ENCODE data around the gene ERICH3. TPM values are rescaled to one million over a fixed set of nuclear protein-coding genes. Genes with fewer than 3 reads are reported as not detected.

ERICH3 gene
- total RNA-seq, 2 experiments from 2014 or later = not detected

DNA sequence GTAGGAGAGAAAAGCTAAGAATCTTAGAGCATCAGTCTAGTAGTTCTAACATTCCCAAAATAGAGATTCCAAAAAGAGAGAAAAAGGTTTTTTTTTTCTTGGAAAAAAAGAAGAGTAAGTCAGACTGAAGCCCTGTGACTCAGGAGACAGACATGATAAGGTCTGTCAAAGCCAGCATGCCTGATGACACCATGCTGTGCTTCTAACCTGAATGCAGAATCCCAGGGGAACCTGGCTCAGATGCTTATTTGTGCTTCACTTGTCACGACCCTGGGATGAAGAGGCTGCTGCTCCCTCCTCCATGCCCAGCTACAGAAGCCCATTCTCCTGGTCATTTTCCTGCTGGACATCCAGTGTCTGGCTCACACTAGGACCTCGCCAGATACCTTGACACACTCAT is 44.3 kb downstream of the ERICH3 start:
- no peak overlapping the region for H3K27ac Mint-ChIP-seq
- no peaks in the 10 kb centered on the region for H3K36me3 Mint-ChIP-seq
- DNase-seq = no peak
- no peak overlapping the region for H3K4me3 Mint-ChIP-seq
- H3K4me1 Mint-ChIP-seq = no peaks in the 10 kb centered on the region
- no peaks in the 10 kb centered on the region for H3K9me3 Mint-ChIP-seq
- no peaks in the 10 kb centered on the region for H3K27me3 Mint-ChIP-seq

DNA sequence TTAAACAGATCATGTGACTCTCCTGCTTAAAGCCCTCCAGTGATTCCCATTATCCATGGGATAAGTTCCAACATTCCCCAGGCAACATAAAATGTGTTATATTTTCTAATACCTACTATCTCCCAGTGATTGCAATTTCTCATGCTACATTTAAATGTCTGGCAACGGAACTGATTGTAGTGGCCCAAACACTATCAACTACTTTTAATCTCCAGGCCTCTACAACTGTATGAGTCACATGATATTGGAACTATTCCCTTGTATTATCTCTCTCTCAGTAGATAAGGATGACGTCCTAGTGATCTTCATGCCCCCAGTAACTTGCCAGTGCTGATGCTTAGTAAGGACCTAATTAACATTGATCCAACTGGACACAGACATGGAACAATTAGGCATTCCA is 49.9 kb downstream of the ERICH3 start:
- Mint-ChIP-seq H3K27ac (no peak overlapping the region), H3K4me1 (no peaks in the 10 kb centered on the region), H3K27me3 (no peaks in the 10 kb centered on the region), H3K9me3 (no peaks in the 10 kb centered on the region), H3K36me3 (no peaks in the 10 kb centered on the region), H3K4me3 (no peak overlapping the region)
- no peak for DNase-seq

DNA sequence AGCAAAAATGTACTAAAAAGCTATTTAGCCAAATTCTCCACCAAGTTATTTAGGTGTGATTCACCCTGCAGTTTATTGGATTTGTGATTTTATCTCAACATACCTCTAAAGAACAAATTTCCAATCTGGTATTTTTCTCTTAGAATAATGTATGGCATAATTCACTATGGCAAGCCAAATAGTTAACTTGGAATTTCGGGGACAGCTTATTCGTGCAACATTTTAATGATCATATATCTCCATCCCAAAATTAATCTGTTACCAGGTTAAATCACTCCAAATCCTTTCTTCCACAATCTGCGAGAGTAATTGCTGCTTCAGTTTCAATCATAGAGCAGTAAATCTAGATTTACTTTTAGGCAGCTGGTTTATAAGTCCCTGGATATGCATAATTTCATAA is 53.4 kb downstream of the ERICH3 start:
- no peak for DNase-seq
- no peaks in the 10 kb centered on the region for H3K9me3 Mint-ChIP-seq
- H3K27ac Mint-ChIP-seq = no peak overlapping the region
- no peaks in the 10 kb centered on the region for H3K36me3 Mint-ChIP-seq
- no peaks in the 10 kb centered on the region for H3K4me1 Mint-ChIP-seq
- no peaks in the 10 kb centered on the region for H3K27me3 Mint-ChIP-seq
- H3K4me3 Mint-ChIP-seq = no peak overlapping the region

DNA sequence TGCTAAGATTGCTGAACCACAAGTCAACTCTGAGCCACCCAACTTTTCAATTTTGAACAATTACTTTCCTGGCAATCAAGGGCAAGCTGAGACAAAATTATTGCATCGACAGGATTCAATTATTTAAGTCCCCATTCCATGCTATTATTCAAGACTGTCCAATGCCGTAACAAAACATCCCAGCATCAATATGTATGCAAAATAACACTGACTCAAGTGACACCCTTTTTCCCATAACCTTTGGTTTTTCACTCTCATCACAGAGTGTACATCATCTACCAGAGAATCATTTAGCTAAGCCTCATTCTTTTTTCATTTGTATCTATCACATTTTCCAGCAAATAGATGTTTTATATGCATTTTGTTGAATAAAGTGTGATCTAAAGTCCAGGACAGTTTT is 54.6 kb downstream of the ERICH3 start:
- Mint-ChIP-seq H3K9me3 (no peaks in the 10 kb centered on the region), H3K27ac (no peak overlapping the region), H3K4me3 (no peak overlapping the region), H3K4me1 (no peaks in the 10 kb centered on the region), H3K36me3 (no peaks in the 10 kb centered on the region), H3K27me3 (peaks cover 4% of the 10 kb centered on the region)
- no peak for DNase-seq

DNA sequence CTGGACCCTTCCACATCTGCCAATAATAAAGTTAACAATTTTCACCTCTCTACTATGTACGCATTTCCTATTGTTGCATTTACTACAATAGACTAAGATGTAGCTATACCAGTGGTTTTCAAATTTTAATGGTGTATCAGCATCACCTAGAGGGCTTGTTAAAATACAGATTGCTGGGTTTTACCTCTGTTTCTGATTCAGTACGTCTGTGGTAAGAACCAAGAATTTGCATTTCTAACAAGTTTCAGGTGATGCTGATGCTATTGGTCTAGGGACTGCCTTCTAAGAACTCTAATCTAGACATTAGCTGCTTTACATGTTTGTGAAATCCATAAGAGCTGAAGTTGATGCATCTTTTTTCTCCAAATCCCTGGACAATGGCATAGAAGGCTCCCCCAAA is 59.7 kb downstream of the ERICH3 start:
- DNase-seq = no peak
- Mint-ChIP-seq H3K27me3 (peaks cover 4% of the 10 kb centered on the region), H3K36me3 (no peaks in the 10 kb centered on the region), H3K27ac (no peak overlapping the region), H3K9me3 (no peaks in the 10 kb centered on the region), H3K4me3 (no peak overlapping the region), H3K4me1 (no peaks in the 10 kb centered on the region)

DNA sequence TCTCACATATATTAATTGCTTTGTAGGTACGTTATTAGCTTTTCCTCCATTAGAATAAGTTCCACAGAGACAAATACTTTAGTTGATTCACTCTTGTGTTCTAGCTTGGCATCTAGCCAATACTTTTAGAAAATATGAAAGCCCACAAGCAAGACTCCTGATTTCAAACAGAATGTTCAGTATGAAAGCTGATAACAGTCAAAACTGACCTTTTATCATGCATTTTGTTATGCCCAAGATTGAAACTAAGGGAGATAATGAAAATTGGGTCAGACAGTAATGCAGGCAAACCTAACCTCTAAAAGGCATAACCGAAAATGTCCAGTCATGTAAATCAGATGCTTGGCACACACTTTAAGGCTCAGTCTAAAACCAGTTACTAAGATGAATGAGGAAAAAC is 61.7 kb downstream of the ERICH3 start:
- Mint-ChIP-seq H3K27ac (no peak overlapping the region), H3K36me3 (no peaks in the 10 kb centered on the region), H3K27me3 (peaks cover 4% of the 10 kb centered on the region), H3K4me3 (no peak overlapping the region), H3K4me1 (no peaks in the 10 kb centered on the region), H3K9me3 (no peaks in the 10 kb centered on the region)
- DNase-seq = no peak

DNA sequence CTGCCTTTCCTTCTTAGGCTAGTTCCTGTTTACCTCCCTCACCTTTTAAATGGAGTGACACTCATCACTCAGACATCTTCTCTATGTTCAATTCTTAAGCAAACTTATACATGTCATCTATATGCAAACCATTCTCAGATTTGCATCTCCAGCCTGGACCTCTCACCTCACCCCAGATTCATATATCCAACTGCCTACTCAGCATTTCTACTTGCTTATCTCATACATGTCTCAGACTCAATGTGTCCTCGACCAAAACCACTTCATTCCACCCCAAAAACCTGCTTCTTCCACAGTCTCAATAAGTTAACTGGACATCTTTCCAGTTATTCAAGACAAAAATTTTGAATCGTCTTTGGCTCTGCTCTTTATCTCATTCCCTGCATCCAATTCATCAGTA is 62.6 kb downstream of the ERICH3 start:
- peaks cover 4% of the 10 kb centered on the region for H3K27me3 Mint-ChIP-seq
- H3K4me3 Mint-ChIP-seq = no peak overlapping the region
- no peaks in the 10 kb centered on the region for H3K4me1 Mint-ChIP-seq
- H3K36me3 Mint-ChIP-seq = no peaks in the 10 kb centered on the region
- no peak overlapping the region for H3K27ac Mint-ChIP-seq
- DNase-seq = no peak
- no peaks in the 10 kb centered on the region for H3K9me3 Mint-ChIP-seq

DNA sequence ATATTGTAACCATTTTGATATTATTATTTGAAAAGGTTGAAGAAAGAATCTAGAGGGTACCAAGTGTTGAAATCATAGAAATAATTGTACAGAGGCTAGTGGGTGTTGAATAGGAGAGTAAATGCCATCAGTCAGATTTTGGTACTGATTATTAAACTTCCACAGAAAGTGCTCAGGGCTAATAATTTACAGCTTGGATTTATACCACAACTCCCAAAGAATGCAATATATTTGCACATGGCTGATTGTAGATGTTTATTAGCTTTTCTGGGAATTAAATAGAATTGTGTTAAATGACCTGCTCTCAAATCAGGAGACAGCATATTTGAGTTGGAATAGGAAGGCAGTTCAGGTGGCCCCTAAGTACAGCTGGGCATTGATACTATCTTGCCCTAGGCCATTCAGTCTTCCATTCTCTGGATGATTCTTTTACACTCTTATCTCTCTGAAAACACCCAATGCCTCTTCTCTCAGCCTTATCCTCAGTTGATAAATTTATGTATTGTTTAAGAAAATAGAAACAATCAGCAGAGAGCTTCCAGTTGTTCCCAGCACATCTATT is 63.7 kb downstream of the ERICH3 start:
- no peaks in the 10 kb centered on the region for H3K36me3 Mint-ChIP-seq
- no peak overlapping the region for H3K27ac Mint-ChIP-seq
- DNase-seq = no peak
- H3K4me3 Mint-ChIP-seq = no peak overlapping the region
- H3K9me3 Mint-ChIP-seq = no peaks in the 10 kb centered on the region
- peaks cover 2% of the 10 kb centered on the region for H3K27me3 Mint-ChIP-seq
- no peaks in the 10 kb centered on the region for H3K4me1 Mint-ChIP-seq

DNA sequence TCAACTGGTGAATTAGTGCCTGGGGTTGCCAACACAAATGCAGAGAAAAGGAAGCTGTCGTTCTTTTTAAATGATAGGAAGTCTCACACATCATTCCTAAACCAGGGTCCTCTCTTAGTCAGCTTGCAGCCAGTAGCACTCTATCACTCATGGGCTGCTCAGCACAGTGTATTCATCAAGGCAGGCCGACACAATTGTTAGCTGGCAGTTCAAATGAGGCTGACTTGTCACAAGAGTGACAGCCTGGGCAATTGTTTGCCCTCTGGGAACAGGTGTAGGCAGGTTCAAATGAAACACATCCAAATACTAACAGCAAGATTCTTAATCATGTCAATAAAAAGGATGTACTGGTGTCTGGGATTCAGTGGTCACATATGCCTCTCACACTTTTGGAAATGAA is 76.9 kb downstream of the ERICH3 start:
- no peak overlapping the region for H3K27ac Mint-ChIP-seq
- no peaks in the 10 kb centered on the region for H3K9me3 Mint-ChIP-seq
- no peaks in the 10 kb centered on the region for H3K4me1 Mint-ChIP-seq
- no peaks in the 10 kb centered on the region for H3K36me3 Mint-ChIP-seq
- H3K27me3 Mint-ChIP-seq = peaks cover 4% of the 10 kb centered on the region
- no peak for DNase-seq
- H3K4me3 Mint-ChIP-seq = no peak overlapping the region

DNA sequence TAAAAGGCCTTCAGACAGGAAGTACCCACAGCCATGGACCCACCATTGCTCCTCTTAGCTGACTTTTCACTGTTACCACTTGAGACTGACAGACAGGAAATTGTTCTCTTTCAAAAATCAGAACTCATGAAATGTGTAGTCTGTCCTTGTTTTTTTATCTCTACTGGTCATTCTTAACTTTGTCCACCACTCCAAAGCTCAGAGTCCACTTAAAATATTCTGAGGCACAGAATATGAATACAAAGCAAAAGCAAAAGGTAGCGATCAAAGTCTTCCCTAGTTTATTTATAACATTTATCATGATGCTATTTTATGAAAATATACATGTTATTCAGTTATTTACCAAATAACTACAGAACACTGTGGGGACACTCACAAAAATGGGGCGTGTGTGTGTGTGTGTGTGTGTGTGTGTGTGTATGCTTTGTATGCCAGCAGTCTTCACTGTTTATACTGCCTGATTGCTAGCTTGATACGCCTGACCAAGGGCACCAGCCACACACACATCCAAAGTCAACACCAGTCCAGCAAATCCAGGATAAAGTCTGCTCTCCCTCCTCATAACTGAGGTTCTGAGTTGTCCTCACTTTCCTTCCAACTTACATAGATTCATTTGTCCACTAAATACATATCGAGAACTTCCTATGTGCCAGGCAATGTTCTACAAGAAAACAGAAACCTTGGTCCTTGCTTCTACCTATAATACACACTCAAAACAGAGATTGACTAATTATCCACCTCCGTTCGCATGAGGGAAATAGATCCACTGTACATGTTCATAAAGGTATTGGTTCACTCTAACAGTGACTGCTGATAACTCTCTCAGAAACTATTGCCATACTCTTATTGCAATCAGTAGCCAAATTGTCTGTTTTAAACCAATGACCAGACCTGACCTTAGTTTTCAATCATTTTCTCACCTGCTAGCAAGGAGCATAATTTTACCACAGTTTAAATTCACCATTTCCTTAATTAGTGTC is 79.4 kb downstream of the ERICH3 start:
- H3K27ac Mint-ChIP-seq = no peak overlapping the region
- peaks cover 4% of the 10 kb centered on the region for H3K27me3 Mint-ChIP-seq
- no peaks in the 10 kb centered on the region for H3K9me3 Mint-ChIP-seq
- H3K4me1 Mint-ChIP-seq = no peaks in the 10 kb centered on the region
- no peak for DNase-seq
- no peak overlapping the region for H3K4me3 Mint-ChIP-seq
- H3K36me3 Mint-ChIP-seq = no peaks in the 10 kb centered on the region

DNA sequence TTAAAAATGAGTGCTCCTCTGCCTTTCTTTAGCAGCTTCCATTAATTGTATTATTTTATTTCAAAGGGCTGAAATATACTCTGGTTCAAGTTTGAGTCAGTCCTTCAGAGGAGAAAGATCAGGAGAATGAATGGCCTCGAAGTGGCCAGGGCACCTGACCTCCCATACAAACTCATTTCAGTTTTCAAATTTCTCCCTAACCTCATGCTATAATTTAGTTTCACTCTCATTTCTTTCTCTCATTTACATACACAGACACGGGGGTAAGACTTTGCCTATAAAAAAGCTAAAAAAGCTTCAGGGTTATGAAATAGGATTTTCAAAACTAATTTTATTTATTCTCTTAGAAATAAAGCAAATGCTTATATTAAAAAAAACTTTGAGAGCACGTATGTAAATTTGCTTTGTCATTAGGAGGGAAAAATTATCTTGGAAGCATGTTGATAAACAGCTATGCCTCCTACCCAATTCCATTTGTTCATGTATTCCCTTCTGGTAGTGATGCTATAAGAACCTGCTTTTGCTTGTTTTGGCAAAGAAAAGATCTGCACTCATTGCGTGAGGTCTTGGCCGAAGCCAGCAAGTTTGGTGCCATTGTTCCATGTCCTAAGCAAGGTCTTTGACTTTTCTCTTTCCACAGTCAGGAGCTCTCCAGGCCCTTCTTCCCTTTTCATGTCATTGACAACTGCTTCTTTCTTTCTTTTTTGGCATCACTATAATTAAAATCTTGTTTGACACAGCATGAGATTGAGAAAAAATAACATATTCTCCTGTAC is 80.8 kb downstream of the ERICH3 start:
- Mint-ChIP-seq H3K36me3 (no peaks in the 10 kb centered on the region), H3K9me3 (no peaks in the 10 kb centered on the region), H3K27ac (no peak overlapping the region), H3K4me3 (no peak overlapping the region), H3K4me1 (no peaks in the 10 kb centered on the region), H3K27me3 (peaks cover 4% of the 10 kb centered on the region)
- DNase-seq = no peak

DNA sequence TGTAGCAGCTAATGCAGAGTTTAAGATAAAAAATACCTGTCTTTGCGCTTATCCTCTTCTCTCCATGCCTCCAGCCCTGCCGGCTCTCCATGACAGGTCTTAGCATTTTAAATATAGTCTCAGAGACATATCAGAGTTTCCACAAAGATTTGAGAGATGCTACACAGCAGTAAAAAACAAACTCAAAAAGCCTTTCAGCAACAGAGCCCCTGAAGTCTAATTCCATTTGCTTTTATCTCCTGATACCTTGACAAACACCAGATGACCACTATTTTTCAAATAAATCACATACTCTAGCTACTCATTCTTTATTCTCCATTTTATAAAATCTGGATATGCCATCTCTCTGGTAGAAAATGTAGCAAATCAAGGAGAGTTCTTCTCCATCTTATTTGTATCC is 81.6 kb downstream of the ERICH3 start:
- Mint-ChIP-seq H3K4me3 (no peak overlapping the region), H3K9me3 (no peaks in the 10 kb centered on the region), H3K4me1 (no peaks in the 10 kb centered on the region), H3K27me3 (peaks cover 4% of the 10 kb centered on the region), H3K36me3 (no peaks in the 10 kb centered on the region), H3K27ac (no peak overlapping the region)
- DNase-seq = no peak

DNA sequence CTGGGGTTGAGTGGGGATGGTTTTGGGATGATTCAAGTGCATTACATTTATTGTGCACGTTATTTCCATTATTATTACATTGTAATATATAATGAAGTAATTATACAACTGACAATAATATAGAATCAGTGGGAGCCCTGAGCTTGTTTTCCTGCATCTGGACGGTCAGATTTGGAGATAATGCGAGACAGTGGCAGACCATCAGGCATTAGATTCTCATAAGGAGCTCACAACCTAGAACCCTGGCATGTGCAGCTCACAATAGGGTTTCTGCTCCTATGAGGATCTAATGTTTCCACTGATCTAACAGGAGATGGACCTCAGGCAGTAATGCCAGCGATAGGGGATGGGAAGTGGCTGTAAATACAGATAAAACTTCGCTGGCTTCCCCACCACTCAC is 83.3 kb downstream of the ERICH3 start:
- DNase-seq = no peak
- H3K36me3 Mint-ChIP-seq = no peaks in the 10 kb centered on the region
- H3K4me1 Mint-ChIP-seq = no peaks in the 10 kb centered on the region
- H3K27me3 Mint-ChIP-seq = peaks cover 4% of the 10 kb centered on the region
- H3K9me3 Mint-ChIP-seq = no peaks in the 10 kb centered on the region
- H3K4me3 Mint-ChIP-seq = no peak overlapping the region
- no peak overlapping the region for H3K27ac Mint-ChIP-seq

DNA sequence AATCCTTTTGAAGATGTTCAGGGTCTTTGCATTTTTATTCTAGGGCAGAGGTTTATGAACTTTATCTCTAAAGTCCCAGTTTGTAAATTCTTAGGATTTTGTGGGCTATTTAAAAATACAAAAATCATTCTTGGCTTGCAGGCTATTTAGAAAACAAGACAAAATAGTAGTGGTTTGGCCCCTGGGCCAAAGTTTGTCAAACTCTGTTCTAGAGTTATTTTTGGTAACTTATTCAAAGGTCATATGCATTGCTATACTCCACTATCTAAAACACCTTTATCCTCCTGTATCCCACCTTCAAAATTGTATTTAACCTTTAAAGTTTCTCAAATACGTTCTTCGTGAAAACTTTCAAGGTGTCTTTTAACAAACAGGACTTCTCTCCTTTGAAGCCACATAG is 85.7 kb downstream of the ERICH3 start:
- peaks cover 1% of the 10 kb centered on the region for H3K27me3 Mint-ChIP-seq
- H3K27ac Mint-ChIP-seq = no peak overlapping the region
- no peak for DNase-seq
- no peaks in the 10 kb centered on the region for H3K9me3 Mint-ChIP-seq
- H3K4me1 Mint-ChIP-seq = no peaks in the 10 kb centered on the region
- no peaks in the 10 kb centered on the region for H3K36me3 Mint-ChIP-seq
- H3K4me3 Mint-ChIP-seq = no peak overlapping the region

DNA sequence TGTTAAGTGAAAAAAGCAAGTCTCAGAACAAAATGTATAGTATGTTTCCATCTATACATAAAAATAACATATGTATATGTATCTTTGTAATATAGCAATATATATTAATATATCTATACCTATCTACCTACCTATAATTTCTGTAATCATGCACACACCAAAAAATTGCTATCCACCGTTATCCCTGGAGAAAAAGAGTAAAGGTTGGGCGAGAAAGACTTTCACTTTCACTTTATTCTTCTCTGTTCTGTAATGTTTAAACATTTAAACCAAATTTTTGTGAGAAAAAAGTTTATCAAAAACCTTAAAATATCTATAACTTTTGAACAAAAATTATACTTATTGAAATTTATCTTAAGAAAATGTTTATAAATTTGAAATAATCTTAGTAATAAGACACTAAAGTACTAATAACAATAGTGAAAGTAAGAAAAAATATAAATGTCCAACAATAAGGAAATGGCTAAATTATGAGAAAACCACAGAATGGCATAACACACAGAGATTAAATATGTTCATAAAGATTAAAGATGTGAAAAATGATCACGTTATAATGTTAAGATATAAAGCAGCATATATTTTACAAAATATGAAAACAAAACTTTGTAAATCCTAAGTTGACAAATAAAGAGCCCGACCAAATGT is 87.2 kb downstream of the ERICH3 start:
- no peak overlapping the region for H3K4me3 Mint-ChIP-seq
- no peaks in the 10 kb centered on the region for H3K9me3 Mint-ChIP-seq
- DNase-seq = no peak
- H3K27me3 Mint-ChIP-seq = peaks cover 7% of the 10 kb centered on the region
- H3K27ac Mint-ChIP-seq = no peak overlapping the region
- no peaks in the 10 kb centered on the region for H3K36me3 Mint-ChIP-seq
- H3K4me1 Mint-ChIP-seq = no peaks in the 10 kb centered on the region

Data from activated naive CD8-positive, alpha-beta T cell treated with anti-CD3 and anti-CD28 coated beads for 36 hours (primary cell).